Activated CD8-positive, alpha-beta memory T cell treated with anti-CD3 and anti-CD28 coated beads for 24 hours (primary cell): ENCODE measurements around the gene KLHL12.
A peak's percentile ranks its signal among the peaks of the same experiment; 100 is the strongest.
"Not testable (repeated sequence)": the region's sequence is repeated elsewhere in the genome, so short reads cannot be mapped to it uniquely, and the experiment has no call there.

Source experiments
- DNase-seq: peaks from one replicate; pipeline ENCODE4 v3.0.0-alpha.2; 2020

Gene KLHL12

GRCh38 chr1:202945483-202945882 lies 18.4 kb upstream of the KLHL12 start:
- no peak for DNase-seq

- no peak for DNase-seq
Measured at GRCh38 chr1:202944438-202944921, 17.4 kb upstream of the KLHL12 start.

DNA sequence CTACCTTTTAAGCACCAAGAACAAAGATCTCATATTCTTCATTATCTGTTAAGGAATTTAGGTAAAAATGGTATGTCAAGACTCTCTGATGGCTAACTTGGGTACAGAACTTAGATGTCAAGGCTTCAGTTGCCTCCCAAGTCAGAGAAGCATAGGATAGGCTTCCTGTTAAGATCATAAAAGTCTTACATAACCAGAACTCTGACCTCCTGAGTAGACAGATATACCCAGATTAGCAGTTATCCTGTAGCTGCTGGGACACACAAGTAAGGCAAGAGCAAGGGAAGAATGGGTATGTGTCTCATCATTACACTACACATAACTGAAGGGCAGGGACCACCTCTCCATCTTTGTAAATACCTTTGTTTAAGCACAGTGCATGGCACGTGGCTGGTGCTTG lies 15.4 kb upstream of the KLHL12 start:
- DNase-seq = no peak

DNA sequence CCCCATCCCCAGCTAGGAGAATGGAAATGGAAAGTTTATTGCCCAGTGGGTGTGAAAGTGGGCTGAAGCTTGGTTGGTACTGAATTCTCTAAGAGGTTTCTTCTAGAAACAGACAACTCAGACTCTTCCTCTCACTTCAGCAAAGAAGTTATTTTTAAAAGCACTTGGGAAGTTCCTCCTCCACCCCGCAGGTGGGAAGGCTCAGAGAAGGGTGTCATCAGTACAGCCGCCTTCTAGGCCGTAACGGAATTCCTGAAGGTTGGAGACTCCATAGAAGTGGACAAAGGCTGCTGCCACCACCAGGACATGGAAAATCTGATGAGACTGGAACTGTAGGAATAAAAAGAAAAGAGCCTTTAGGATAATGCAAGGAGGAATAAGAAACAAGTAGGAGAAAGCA lies 14.3 kb upstream of the KLHL12 start:
- DNase-seq = no peak

DNA sequence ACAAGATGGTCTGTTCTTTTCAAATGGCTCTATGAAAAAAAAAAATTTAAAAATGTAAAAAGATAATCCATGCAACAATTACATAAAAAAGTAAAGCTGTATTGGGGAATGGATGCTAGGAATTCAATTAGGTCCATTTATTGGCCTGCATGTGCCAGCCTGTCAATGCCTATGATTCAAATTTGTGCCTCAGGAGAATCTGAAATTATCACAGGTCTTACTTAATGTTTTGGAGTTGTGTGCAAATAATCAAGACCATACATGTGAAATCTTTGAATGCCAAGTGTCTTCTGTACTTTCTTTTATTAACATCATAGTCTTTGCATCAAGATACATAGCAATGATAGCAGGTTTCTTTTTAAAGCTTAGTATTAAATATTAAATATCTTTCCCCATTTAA lies 13.5 kb upstream of the KLHL12 start:
- no peak for DNase-seq

- DNase-seq = no peak
Measured at GRCh38 chr1:202938287-202938925, 11.4 kb upstream of the KLHL12 start.

DNA sequence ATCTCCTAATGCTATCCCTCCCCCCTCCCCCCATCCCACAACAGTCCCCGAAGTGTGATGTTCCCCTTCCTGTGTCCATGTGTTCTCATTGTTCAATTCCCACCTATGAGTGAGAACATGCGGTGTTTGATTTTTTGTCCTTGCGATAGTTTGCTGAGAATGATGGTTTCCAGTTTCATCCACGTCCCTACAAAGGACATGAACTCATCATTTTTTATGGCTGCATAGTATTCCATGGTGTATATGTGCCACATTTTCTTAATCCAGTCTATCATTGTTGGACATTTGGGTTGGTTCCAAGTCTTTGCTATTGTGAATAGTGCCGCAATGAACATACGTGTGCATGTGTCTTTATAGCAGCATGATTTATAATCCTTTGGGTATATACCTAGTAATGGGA lies 9.4 kb upstream of the KLHL12 start:
- not testable (repeated sequence) for DNase-seq

DNA sequence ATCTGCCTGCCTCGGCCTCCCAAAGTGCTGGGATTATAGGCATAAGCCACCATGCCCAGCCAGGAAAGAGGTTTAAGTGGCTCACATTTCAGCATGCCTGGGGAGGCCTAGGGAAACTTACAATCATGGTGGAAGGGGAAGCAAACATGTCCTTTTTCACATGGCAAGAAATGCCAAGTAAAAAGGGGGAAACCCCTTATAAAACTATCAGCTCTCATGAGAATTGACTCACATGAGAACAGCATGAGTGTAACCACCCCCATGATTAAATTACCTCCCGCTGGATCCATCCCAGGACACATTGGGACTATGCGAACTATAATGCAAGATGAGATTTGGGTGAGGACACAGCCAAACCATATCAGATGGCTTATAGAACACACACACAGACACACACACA lies 8.8 kb upstream of the KLHL12 start:
- DNase-seq = no peak

- no peak for DNase-seq
Measured at GRCh38 chr1:202934755-202935154, 7.7 kb upstream of the KLHL12 start.

GRCh38 chr1:202932476-202932875 lies 5.4 kb upstream of the KLHL12 start:
- DNase-seq = no peak

DNA sequence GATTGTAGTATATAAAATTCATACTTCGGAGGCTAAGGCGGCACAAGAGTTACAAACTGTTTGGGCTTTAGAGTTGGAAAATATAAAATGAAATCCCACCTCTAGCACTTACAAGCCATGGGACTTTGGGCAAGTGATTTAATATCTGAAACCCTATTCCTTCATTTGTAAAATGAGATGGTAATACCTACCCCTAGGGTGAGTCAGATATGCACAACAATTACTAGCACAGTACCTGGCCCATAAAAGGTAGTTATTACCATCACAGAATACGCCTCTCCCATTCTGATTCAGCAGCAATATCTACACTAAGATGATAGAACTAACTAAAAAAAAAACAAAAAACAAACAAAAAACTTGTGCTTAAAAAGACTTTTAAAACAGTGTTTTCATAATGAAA lies 3.5 kb downstream of the KLHL12 start:
- DNase-seq = no peak

DNA sequence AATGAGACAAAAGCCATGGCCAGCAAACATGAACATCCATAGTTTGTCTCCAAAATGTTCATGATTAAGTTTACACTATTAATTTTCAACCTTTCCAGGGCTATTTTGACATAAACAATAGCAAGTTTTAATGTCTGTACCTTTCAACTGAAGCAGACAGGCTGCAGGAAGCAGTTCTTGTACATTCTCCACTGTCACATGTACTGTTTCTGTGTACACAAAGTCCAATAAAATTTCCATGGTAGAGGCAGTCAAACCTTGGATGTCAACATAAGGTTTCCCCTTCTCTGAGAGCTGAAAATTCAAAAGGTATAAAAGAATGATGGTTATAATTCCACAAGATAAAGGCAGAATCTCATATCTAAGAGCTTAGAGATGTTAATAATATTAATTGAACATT lies 7.4 kb downstream of the KLHL12 start:
- DNase-seq = no peak

GRCh38 chr1:202915146-202915545 lies 11.9 kb downstream of the KLHL12 start:
- no peak for DNase-seq

- not testable (repeated sequence) for DNase-seq
Measured at GRCh38 chr1:202912476-202912875, 14.6 kb downstream of the KLHL12 start.

- DNase-seq = no peak
Measured at GRCh38 chr1:202909494-202909893, 17.5 kb downstream of the KLHL12 start.

DNA sequence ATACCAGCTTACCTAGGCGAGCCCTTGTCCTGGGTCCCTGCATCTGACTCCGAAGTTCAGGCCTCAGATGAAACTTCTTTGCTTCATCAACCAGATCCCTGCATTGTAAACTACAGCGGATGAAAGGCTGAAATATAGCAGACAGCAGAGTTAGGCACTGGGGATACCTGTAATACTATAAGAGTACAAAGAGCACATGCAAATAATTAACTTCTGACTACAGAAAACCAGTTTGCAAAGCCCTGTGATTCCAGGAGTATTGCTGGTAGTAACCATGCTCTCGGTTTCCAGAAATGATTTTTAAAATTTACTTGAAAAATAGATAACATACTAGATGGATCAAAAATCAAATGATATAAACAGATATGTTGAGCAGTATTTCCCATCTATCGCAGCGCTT lies 18.0 kb downstream of the KLHL12 start:
- no peak for DNase-seq

DNA sequence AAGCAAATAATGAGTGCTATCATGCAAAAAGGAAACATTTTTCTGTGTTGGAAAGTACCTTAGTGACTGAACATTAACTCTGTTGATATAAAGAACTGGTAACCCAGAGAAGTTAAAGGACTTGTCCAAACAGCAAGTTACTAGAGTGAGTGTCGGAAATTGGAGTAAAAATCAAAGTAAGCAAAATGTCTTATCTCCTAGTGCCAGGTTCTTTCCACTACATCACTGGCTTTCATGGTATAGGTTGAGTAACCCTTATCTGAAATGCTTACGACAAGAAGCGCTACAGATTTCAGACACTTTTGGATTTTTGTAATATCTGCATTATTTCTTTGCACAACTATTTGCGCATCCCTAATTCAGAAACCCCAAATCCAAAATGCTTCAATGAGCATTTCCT lies 21.7 kb downstream of the KLHL12 start:
- DNase-seq = no peak

DNA sequence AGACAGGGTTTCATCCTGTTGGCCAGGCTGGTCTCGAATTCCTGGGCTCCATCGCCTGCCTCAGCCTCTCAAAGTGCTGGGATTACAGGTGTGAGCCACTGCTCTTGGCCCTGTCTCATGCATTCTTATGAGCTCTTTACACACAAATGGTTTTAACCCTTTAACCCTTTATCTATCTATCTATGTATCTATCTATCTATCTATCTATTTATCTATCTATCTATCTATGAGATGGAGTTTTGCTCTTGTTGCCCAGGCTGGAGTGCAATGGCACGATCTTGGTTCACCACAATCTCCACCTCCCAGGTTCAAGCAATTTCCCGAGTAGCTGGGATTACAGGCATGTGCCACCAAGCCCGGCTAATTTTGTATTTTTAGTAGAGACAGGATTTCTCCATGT lies 23.2 kb downstream of the KLHL12 start:
- not testable (repeated sequence) for DNase-seq

GRCh38 chr1:202901555-202901954 lies 25.5 kb downstream of the KLHL12 start:
- no peak for DNase-seq

DNA sequence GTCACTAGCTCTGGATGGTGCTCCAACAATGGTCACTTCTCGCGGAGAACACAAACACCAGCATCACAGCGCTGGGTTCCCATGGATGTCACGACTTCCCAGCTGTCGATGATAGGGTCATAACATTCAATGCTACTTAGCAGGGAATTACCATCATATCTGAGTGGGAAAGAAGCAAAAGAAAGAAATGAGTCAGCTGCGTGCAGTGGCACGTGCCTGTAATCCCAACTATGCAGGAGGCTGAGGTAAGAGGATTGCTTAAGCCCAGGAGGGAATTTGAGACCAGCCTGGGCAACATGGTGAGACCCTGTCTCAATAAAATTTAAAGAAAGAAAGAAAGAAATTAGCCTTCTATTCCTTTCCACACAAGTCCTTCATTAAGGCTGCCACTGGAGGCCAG lies 34.5 kb downstream of the KLHL12 start:
- DNase-seq = no peak

GRCh38 chr1:202890392-202890791 lies 36.6 kb downstream of the KLHL12 start:
- DNase-seq = no peak

- DNase-seq = peak; percentile 97
Measured at GRCh38 chr1:202888531-202889360, 38.3 kb downstream of the KLHL12 start, which contains the start of gene RABIF. TSS of gene RABIF (minus strand) at chr1:202889149. CDS start at chr1:202889098, 51 bp downstream.

DNA sequence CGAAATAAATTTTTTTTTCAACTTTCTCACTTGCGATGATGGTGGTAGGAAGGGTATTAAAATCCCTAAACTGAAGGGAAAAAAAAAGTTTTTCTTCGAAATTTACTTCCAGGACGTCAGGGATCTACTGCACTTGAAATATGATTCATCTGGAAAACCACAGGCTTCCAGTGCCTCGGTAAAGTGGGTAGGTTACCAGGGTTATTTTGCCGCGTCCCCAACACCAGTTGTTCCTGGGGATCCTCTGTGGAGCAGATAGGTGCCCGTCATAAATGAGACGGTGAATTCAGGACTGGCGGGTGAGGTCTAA lies 38.9 kb downstream of the KLHL12 start:
- no peak for DNase-seq

DNA sequence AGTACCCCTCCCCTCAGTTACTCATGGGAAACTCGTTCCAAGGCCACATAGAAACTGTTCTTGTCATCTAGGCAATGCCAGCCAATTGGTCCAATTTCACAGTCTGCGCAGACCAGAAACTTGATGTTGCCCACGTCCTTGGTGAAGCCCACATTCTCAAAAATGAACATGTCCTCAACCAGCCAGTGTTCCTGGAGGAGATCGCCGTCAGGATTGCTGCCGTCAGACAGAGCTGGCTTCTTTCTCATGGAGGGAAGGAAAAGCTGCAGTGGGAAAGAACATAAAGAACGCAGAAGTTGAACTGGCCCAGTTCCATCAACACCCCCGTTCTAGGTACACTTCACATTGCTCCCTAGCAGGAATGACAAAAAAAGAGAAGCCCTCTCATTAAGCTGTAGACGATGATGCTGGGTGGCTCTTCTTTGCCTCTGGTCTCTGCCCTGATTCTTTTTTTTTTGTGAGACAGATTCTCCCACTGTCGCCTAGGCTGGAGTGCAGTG lies 46.0 kb downstream of the KLHL12 start:
- DNase-seq = no peak
